SH-SY5Y (cell line): Measurements from ENCODE around the gene EAF1.

Source experiments
- GATA2 ChIP-seq: IDR thresholded peaks from 2 replicates; pipeline ENCODE4 v1.6.1; 2011; ENCODE audit warnings: mild to moderate bottlenecking, low read depth, low read length
- GATA3 ChIP-seq: IDR thresholded peaks from 2 replicates; pipeline ENCODE4 v1.6.1; 2011; ENCODE audit warnings: low read depth, mild to moderate bottlenecking, low read length, moderate library complexity

DNA sequence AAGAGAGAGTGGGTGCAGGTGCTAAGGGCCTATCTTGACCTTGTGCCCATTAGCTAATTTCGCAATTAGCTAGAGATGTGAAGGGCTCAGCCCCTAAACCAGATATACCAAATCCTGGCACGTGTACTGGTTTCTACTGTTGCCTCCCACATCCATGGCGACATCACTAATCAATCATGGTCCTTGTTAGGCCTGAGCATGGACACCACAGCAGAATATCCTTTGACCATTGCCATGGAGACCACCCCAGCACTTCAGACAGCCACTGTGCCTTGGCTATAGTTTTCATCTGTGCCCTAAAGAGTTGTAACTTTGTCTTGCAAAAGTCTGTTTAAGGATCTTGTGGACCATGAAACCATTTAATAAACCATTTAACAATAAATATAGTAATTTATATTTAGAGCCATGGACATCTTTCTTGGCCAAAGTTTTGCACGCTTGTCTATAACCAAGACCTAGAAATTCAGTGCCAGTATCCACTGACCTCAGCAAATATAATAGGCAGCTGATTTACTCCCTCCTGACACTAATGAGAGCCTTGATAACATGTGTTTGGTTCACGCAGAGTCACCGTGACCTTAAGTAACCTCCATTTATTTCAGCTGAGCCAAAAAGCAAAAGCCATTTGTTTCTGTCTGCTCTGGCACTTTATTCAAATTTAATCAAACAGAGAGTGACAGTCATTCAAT, 50.7 kb downstream of the EAF1 start:
- TF ChIP-seq GATA2 (no peak), GATA3 (no peak)
